Mucosa of rectum (tissue), 2 donors: ENCODE results near the gene SLC25A42.

ENCODE experiments used
- H3K27ac ChIP-seq, 2 donors: one replicate each; pipeline ENCODE4 v1.7.0; 2013; ENCODE audit warnings: inconsistent platforms in 2 of 2, low read depth in 2 of 2, low read length in 2 of 2
- H3K27me3 ChIP-seq, 2 donors: one replicate each; pipeline ENCODE4 v1.7.0; 2013; ENCODE audit warnings: low read length in 2 of 2; ENCODE audit not compliant: control insufficient read depth in 2 of 2, insufficient read depth in 2 of 2
- H3K36me3 ChIP-seq, 2 donors: one replicate each; pipeline ENCODE4 v1.7.0; 2013; ENCODE audit warnings: low read length in 2 of 2; ENCODE audit not compliant: control insufficient read depth in 2 of 2, insufficient read depth in 2 of 2
- H3K4me1 ChIP-seq, 2 donors: one replicate each; pipeline ENCODE4 v1.7.0; 2013; ENCODE audit warnings: low read length in 2 of 2, mild to moderate bottlenecking in 1 of 2; ENCODE audit not compliant: control insufficient read depth in 2 of 2, insufficient read depth in 2 of 2
- H3K4me3 ChIP-seq, 2 donors: one replicate each; pipeline ENCODE4 v1.7.0; 2013; ENCODE audit warnings: low read length in 2 of 2
- H3K9ac ChIP-seq, 2 donors: one replicate each; pipeline ENCODE4 v1.7.0; 2013; ENCODE audit warnings: low read length in 2 of 2, low read depth in 1 of 2, mild to moderate bottlenecking in 1 of 2
- H3K9me3 ChIP-seq, 2 donors: one replicate each; pipeline ENCODE4 v1.7.0; 2013; ENCODE audit warnings: low read length in 2 of 2; ENCODE audit not compliant: control insufficient read depth in 2 of 2
- donor health status: healthy.
- donor health status: Normal muscosa, but diverticular disease.

The SLC25A42 gene

DNA sequence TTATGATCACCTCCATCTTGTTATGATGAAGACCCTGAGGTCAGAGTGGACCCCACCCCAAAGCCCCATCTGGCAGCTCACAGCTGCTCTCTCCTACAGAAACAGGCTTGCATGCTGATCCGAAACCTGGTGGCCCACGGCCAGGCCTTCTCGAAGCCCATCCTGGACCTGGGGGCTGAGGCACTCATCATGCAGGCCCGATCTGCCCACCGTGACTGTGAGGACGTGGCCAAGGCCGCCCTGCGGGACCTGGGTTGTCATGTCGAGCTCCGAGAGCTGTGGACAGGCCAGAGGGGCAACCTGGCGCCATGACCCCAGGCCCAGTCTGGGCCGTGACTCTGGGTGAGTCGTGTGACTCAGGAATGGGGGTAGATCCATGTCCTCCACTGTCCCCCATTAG lies 6.5 kb upstream of the SLC25A42 start:
- H3K36me3 ChIP-seq: peaks cover 14 to 39% of the 10 kb centered on the region in 2 donors
- H3K27ac ChIP-seq: no peak overlapping the region
- H3K9ac ChIP-seq: no peak overlapping the region
- H3K4me3 ChIP-seq: no peak overlapping the region
- H3K4me1 ChIP-seq: peaks cover 0 to 5% of the 10 kb centered on the region in 2 donors
- H3K27me3 ChIP-seq: no peaks in the 10 kb centered on the region
- H3K9me3 ChIP-seq: no peaks in the 10 kb centered on the region

- peaks cover 10 to 36% of the 10 kb centered on the region in 2 donors for H3K36me3 ChIP-seq
- H3K9ac ChIP-seq: no peak overlapping the region
Observed at GRCh38 chr19:19057720-19058119, 6.1 kb upstream of the SLC25A42 start.

DNA sequence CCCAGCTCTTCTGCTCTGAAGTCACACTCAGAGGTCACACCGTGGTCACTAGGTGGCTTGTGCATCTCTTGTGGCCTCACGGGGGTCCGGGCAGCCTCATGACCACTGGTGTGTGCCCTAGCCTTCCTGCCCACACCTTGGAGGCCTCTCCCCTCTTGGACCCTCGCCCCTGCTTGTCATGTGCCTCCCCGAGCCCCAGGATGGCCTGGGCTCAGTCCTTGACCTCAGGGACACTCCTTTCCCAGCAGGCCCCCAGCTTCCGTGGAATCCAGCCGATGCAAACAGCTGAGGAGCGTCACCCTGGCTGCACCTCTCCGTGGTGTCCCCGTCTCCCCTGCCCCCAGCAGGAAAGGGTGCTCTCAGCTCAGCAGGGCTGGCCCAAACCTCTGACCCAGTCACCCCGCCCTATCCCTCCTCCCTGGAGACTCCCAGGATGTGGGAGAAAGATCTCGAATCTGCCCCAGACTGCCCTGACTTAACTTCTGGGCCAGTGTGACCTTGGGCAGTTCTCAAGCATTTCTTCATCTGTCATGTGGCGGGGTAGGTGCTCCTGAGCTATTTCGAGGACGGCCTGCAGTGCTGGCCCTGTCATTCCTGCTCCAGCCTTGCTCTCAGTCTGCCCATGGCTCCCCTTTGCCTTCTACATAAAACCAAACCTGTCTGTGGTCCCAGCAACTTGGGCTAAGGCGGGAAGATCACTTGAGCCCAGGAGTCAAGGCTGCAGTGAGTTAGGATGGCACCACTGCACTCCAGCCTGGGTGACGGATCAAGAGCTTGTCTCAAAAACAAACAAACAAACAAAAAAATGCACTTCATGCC lies 4.6 kb upstream of the SLC25A42 start:
- Histone ChIP-seq H3K36me3 (peaks cover 10 to 29% of the 10 kb centered on the region in 2 donors), H3K4me3 (no peak overlapping the region), H3K27me3 (no peaks in the 10 kb centered on the region), H3K9ac (no peak overlapping the region), H3K4me1 (peaks cover 5 to 8% of the 10 kb centered on the region in 2 donors), H3K27ac (no peak overlapping the region), H3K9me3 (no peaks in the 10 kb centered on the region)

More at GRCh38 chr19:19057720-19058119, 6.1 kb upstream of the SLC25A42 start:
- no peaks in the 10 kb centered on the region for H3K9me3 ChIP-seq
- H3K4me1 ChIP-seq: peaks cover 0 to 5% of the 10 kb centered on the region in 2 donors
- H3K4me3 ChIP-seq: no peak overlapping the region
- no peak overlapping the region for H3K27ac ChIP-seq
- no peaks in the 10 kb centered on the region for H3K27me3 ChIP-seq

GRCh38 chr19:19059837-19060611 lies 3.8 kb upstream of the SLC25A42 start:
- no peaks in the 10 kb centered on the region for H3K9me3 ChIP-seq
- H3K36me3 ChIP-seq: peaks cover 7 to 22% of the 10 kb centered on the region in 2 donors
- no peaks in the 10 kb centered on the region for H3K27me3 ChIP-seq
- H3K9ac ChIP-seq: no peak overlapping the region
- H3K4me3 ChIP-seq: no peak overlapping the region
- H3K4me1 ChIP-seq: peaks cover 12 to 15% of the 10 kb centered on the region in 2 donors
- H3K27ac ChIP-seq: no peak overlapping the region

- no peak overlapping the region for H3K4me3 ChIP-seq
- no peak overlapping the region for H3K27ac ChIP-seq
- peaks cover 17 to 21% of the 10 kb centered on the region in 2 donors for H3K4me1 ChIP-seq
- H3K36me3 ChIP-seq: peaks cover 7 to 16% of the 10 kb centered on the region in 2 donors
- H3K9me3 ChIP-seq: no peaks in the 10 kb centered on the region
- no peaks in the 10 kb centered on the region for H3K27me3 ChIP-seq
- H3K9ac ChIP-seq: no peak overlapping the region
Observed at GRCh38 chr19:19061506-19061905, 2.3 kb upstream of the SLC25A42 start.

- peaks cover 3 to 12% of the 10 kb centered on the region in 2 donors for H3K36me3 ChIP-seq
- peak overlapping the region; percentile 15 to 74 for H3K27ac ChIP-seq
- H3K4me3 ChIP-seq: peak overlapping the region; percentile 76 to 88
- H3K4me1 ChIP-seq: peaks cover 17 to 29% of the 10 kb centered on the region in 2 donors
- no peaks in the 10 kb centered on the region for H3K9me3 ChIP-seq
- peak overlapping the region; percentile 63 to 81 for H3K9ac ChIP-seq
- no peaks in the 10 kb centered on the region for H3K27me3 ChIP-seq
Observed at GRCh38 chr19:19062454-19063182, 1.2 kb upstream of the SLC25A42 start.

- Histone ChIP-seq H3K27ac (peak overlapping the region in 1 of 2 donors; percentile 58), H3K4me3 (peak overlapping the region; percentile 76 to 88), H3K36me3 (peaks cover 0 to 2% of the 10 kb centered on the region in 2 donors)
Observed at GRCh38 chr19:19064098-19064722, 416 bp downstream of the SLC25A42 start.

GRCh38 chr19:19064811-19065745 lies 1.3 kb downstream of the SLC25A42 start:
- peaks cover 17 to 32% of the 10 kb centered on the region in 2 donors for H3K4me1 ChIP-seq
- H3K27ac ChIP-seq: peak overlapping the region in 1 of 2 donors; percentile 58
- H3K4me3 ChIP-seq: peak overlapping the region; percentile 76 to 88
- H3K36me3 ChIP-seq: no peaks in the 10 kb centered on the region
- H3K9me3 ChIP-seq: no peaks in the 10 kb centered on the region
- peak overlapping the region; percentile 62 to 75 for H3K9ac ChIP-seq
- no peaks in the 10 kb centered on the region for H3K27me3 ChIP-seq

More at GRCh38 chr19:19064098-19064722, 416 bp downstream of the SLC25A42 start:
- Histone ChIP-seq H3K9ac (peak overlapping the region; percentile 62 to 75), H3K4me1 (peaks cover 17 to 30% of the 10 kb centered on the region in 2 donors), H3K9me3 (no peaks in the 10 kb centered on the region), H3K27me3 (no peaks in the 10 kb centered on the region)
